ENCODE data around the gene RRBP1.

Gene RRBP1

DNA sequence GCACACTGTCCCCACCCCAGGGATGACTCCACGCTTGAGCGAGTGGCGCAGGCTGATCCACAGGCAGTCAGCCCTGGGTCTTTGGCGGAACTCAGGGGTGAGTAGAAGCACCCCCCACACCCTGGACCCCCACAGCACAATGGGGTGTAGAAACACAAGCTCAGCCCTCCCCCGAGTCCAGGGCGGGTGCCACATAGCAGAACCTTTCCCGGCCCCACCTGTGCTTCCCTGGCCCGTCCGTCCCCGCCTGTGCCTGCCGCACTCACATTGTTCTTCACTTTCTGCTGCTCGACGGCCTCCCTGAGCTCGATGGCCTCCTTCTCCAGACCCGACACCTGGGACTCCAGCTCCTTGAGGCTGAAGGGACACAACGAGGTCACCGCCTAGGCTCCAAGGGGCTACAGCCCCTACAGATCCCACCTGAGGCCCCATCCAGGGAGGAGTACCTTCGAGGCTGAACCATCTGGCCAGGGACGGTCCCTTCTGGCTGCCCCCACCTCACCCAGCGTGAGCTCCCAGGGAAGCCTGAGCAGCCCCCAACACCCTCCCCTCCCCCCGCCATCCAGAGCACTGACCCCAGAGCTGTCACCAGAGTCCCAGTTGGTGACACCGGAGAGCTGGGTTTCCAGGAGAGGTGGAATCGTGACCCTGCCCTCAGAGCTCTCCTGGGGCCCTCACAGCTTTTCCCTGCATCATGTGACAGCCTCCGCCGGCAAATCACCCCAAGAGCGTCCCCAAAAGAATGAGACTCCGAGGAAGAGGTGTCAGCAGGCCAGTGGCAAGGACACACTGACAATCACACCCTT lies 56.6 kb downstream of the RRBP1 start:
- Histone ChIP-seq H3K4me1 (ENCODE audit: insufficient read depth, low read length) (no peaks in the 10 kb centered on the region), H3K9ac (ENCODE audit: low read depth, low read length) (no peak overlapping the region), H3K27me3 (ENCODE audit: insufficient read depth, low read length, poor library complexity) (no peaks in the 10 kb centered on the region), H3K9me3 (ENCODE audit: insufficient read depth, low read length, severe bottlenecking) (no peaks in the 10 kb centered on the region), H3K27ac (ENCODE audit: low read length) (no peak overlapping the region), H3K4me3 (ENCODE audit: low read depth in 1 of 2, low read length in 2 of 2) (no peak overlapping the region), H3K4me2 (ENCODE audit: insufficient read depth, low read length) (no peak overlapping the region), H3K79me2 (ENCODE audit: insufficient read depth, low read length) (no peaks in the 10 kb centered on the region), H4K20me1 (ENCODE audit: insufficient read depth, low read length) (peaks cover 23% of the 10 kb centered on the region; the same call in 1 of the 2 replicates), H3K36me3 (ENCODE audit: insufficient read depth, low read length) (peaks cover 99% of the 10 kb centered on the region), H2AFZ (ENCODE audit: low read depth, low read length) (no peak overlapping the region)
- no peak for TF ChIP-seq EZH2 (IDR thresholded peaks at IDR 0.05; ENCODE audit: borderline replicate concordance, low read depth, low read length, severe bottlenecking)
- TF ChIP-seq, protein P1, sequence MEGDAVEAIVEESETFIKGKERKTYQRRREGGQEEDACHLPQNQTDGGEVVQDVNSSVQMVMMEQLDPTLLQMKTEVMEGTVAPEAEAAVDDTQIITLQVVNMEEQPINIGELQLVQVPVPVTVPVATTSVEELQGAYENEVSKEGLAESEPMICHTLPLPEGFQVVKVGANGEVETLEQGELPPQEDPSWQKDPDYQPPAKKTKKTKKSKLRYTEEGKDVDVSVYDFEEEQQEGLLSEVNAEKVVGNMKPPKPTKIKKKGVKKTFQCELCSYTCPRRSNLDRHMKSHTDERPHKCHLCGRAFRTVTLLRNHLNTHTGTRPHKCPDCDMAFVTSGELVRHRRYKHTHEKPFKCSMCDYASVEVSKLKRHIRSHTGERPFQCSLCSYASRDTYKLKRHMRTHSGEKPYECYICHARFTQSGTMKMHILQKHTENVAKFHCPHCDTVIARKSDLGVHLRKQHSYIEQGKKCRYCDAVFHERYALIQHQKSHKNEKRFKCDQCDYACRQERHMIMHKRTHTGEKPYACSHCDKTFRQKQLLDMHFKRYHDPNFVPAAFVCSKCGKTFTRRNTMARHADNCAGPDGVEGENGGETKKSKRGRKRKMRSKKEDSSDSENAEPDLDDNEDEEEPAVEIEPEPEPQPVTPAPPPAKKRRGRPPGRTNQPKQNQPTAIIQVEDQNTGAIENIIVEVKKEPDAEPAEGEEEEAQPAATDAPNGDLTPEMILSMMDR (IDR thresholded peaks at IDR 0.05; ENCODE audit: borderline replicate concordance, extremely low read depth, low read length, poor library complexity, severe bottlenecking) = no peak
- ATAC-seq (ENCODE audit: insufficient read depth, low read depth) = no peak
- no peak for DNase-seq

DNA sequence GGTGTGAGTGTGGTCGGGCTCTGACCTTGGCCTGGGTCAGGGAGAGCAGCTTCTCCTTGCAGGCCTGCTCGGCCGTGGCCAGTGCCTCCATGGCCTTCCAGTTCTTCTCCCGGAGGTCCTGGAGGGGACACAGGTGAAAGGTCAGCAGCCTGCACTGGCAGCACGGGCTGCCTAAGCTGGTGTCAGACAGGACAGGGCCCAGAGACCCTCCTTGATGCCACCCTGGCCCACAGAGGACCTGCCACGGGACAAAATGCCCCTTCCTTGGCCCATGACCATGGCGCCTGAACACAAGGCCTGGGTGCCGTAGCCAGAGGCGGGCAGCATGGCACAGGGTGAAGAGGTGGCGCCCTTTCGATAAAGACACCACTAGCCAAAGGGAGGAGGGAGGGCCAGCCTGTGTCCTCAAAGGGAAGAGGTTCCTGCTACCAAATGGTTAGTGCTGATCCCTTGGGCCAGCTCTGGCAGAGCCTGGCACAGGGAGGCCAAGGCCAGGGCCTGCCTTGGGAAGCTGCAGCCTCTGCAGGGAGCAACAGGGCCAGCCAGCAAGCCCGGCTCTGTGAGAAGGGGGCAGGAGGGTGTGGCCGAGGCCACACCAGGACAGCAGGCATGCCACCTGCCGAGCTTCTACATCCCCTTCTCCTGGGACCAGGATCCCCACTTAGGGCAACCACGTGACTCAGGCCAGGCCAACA lies 57.3 kb downstream of the RRBP1 start:
- no peaks in the 10 kb centered on the region for H3K4me1 ChIP-seq (ENCODE audit: insufficient read depth, low read length)
- H3K4me3 ChIP-seq (ENCODE audit: low read depth in 1 of 2, low read length in 2 of 2) = no peak overlapping the region
- no peaks in the 10 kb centered on the region for H3K9me3 ChIP-seq (ENCODE audit: insufficient read depth, low read length, severe bottlenecking)
- no peak overlapping the region for H2AFZ ChIP-seq (ENCODE audit: low read depth, low read length)
- TF ChIP-seq, protein P1 (IDR thresholded peaks at IDR 0.05; ENCODE audit: borderline replicate concordance, extremely low read depth, low read length, poor library complexity, severe bottlenecking) = no peak
- TF ChIP-seq EZH2 (IDR thresholded peaks at IDR 0.05; ENCODE audit: borderline replicate concordance, low read depth, low read length, severe bottlenecking) = no peak
- H3K4me2 ChIP-seq (ENCODE audit: insufficient read depth, low read length) = no peak overlapping the region
- H3K36me3 ChIP-seq (ENCODE audit: insufficient read depth, low read length) = peaks cover 99% of the 10 kb centered on the region
- peaks cover 23% of the 10 kb centered on the region; the same call in 1 of the 2 replicates for H4K20me1 ChIP-seq (ENCODE audit: insufficient read depth, low read length)
- no peak for DNase-seq
- no peaks in the 10 kb centered on the region for H3K79me2 ChIP-seq (ENCODE audit: insufficient read depth, low read length)
- no peak overlapping the region for H3K27ac ChIP-seq (ENCODE audit: low read length)
- H3K27me3 ChIP-seq (ENCODE audit: insufficient read depth, low read length, poor library complexity) = no peaks in the 10 kb centered on the region
- ATAC-seq (ENCODE audit: insufficient read depth, low read depth) = no peak
- H3K9ac ChIP-seq (ENCODE audit: low read depth, low read length) = no peak overlapping the region

DNA sequence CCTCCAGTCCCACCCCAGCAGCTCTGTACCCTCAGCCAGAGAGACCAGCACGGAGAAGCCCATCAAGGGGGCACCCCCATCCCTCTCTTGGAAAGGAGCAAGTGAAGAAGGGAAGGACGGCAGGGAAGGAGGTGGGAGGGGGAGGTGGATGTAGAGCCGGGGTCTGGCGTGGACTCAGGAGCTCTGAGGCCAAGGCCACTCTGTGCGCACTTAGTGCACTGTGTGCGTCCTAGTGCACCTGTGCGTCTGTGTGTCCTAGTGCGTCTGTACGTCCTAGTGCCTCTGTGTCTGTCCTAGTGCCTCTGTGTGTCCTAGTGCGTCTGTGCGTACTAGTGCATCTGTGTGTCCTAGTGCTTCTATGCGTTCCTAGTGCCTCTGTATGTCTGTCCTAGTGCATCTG lies 58.0 kb downstream of the RRBP1 start:
- TF ChIP-seq, protein P1 (IDR thresholded peaks at IDR 0.05; ENCODE audit: borderline replicate concordance, extremely low read depth, low read length, poor library complexity, severe bottlenecking) = no peak
- TF ChIP-seq EZH2 (IDR thresholded peaks at IDR 0.05; ENCODE audit: borderline replicate concordance, low read depth, low read length, severe bottlenecking) = no peak
- H4K20me1 ChIP-seq (ENCODE audit: insufficient read depth, low read length) = peaks cover 23% of the 10 kb centered on the region; the same call in 1 of the 2 replicates

More for the DNA sequence above, 58.0 kb downstream of the RRBP1 start:
- Histone ChIP-seq H3K4me3 (ENCODE audit: low read depth in 1 of 2, low read length in 2 of 2) (no peak overlapping the region), H3K9ac (ENCODE audit: low read depth, low read length) (no peak overlapping the region), H3K27me3 (ENCODE audit: insufficient read depth, low read length, poor library complexity) (no peaks in the 10 kb centered on the region), H3K79me2 (ENCODE audit: insufficient read depth, low read length) (no peaks in the 10 kb centered on the region), H3K36me3 (ENCODE audit: insufficient read depth, low read length) (peaks cover 99% of the 10 kb centered on the region), H3K9me3 (ENCODE audit: insufficient read depth, low read length, severe bottlenecking) (no peaks in the 10 kb centered on the region), H3K27ac (ENCODE audit: low read length) (no peak overlapping the region), H3K4me2 (ENCODE audit: insufficient read depth, low read length) (no peak overlapping the region), H2AFZ (ENCODE audit: low read depth, low read length) (no peak overlapping the region), H3K4me1 (ENCODE audit: insufficient read depth, low read length) (no peaks in the 10 kb centered on the region)
- ATAC-seq (ENCODE audit: insufficient read depth, low read depth) = no peak
- DNase-seq = no peak
